ENCODE measurements around the gene FOXK2.

FOXK2 gene

DNA sequence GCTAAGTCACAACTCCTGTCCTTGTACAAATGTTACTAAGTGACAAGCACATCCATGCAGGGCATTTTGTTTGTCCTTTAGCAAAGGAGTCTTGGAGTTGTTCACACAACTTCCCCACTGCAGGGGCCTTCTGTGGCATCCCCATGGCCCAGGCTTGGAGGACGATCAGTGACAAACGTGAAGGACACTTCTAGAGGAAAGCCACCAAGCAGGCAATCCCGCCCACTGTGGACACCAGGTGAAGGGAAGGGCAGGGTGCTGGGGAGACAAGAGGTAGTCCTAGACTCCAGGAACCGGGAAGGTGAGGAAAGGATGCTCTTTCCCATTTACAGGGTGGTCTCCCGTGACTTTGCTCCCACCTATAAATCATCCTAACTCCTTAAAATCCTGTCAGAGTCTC is 124.6 kb downstream of the FOXK2 start:
- no peak for DNase-seq (ENCODE audit: low spot score)

DNA sequence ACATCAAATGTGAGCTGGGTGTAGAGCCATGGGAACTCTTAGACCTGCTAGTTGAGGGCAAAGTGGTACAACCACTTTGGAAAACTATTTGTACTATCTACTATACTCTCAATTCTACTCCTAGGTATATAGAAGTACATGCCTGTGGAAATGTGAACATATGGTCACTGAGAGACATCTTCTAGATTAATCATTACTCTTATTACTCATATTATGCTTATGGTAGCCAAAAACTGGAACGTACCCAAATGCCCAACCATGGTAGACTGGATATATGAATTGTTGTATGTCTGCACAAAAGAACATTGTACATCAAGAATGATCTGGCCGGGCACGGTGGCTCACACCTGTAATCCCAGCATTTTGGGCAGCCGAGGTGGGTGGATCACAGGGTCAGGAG is 126.0 kb downstream of the FOXK2 start:
- DNase-seq (ENCODE audit: low spot score) = no peak

- peak; percentile 24 for DNase-seq (ENCODE audit: low spot score)
Measured at GRCh38 chr17:82647593-82648164, 128.1 kb downstream of the FOXK2 start.

DNA sequence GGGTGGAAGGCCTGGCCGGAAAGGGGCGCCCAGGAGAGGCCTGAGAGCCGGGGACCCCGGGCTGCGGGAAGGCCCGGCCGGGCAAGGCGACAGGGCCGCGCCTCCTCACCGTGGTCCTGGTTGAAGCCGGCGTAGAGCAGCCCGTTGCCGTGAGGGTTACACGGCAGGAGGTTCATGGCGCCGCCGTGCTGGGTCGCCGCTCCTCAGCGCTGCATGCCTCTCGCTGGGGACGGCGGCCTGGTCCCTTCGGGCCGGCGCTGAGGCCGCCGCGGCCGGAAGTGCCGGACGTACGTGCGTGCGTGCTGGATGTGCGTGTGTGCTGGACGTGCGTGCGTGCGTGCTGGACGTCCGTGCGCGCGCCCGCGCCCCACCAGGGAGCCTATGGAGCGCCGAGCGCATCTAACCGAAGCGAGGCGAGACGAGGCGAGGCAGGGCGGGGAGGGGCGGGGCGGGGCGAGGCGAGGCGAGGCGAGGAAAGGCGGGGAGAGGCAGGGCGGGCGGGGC is 128.7 kb downstream of the FOXK2 start, which contains the start of gene WDR45B:
Gene WDR45B (minus strand): TSS at position 280 of the 504 bp plus-strand sequence. CDS start 104 bp downstream, at position 176.
- peak; percentile 89 for DNase-seq (ENCODE audit: low spot score)

DNA sequence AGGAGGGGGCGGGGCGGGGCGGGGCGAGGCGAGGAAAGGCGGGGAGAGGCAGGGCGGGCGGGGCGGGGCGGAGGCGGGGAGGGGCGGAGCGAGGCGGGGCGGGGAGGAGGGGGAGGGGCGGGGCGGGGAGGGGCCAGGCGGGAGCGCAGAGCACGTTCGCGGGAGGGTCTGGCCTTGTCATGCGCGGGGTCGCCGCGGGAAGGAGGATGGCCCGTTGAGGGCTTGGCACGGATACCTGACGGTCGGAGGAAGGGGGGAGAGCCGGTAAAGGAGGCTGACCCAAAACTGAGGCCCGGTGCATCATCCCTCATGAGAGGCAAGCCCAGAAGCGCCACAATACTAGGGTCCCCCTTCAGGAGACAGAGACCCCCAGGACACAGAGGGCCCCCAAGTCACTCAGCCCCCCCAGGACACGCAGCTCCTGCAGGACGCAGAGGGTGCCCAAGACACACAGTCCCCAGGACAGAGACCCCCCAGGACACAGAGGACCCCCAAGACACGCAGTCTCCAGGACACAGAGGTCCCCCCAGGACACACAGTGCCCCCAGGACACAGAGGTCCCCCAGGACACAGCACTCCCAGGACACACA is 129.3 kb downstream of the FOXK2 start:
- DNase-seq (ENCODE audit: low spot score) = no peak

DNA sequence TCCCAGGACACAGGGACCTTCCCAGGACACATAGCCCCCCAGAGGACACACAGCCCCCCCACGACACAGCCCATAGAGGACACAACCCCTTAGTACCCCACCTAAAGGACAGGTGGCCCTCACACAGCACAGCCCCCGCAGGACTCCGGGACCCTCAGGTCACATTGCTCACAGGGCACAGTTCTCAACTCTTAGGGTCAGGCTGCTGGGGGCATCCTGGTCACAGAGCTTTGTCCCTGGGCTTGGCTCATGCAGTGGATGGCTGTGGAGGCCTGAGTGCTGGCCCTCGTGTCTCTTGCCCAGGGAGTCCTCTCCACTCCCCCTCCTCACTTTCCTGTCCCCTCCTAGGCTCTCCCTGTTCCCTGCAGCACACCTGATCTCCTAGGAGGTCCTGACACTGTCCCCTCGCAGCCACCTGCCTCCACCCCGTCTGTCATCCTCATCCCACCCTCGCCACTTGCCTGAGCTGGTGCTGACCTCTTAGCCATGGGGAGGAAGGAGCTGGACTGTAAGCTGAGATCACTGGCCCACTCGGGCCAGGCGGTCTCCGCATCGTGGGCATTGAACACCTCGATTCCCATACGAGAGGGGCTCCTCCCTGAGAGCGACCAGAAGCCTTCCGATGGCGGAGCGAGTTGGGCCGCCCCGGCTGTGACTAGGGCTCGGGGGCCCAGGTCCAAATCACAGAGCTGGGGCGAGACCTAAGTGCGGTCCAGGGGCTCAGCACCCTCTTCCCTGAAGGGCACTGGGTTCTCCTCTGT is 130.1 kb downstream of the FOXK2 start:
- DNase-seq (ENCODE audit: low spot score) = no peak

GRCh38 chr17:82650723-82651122 is 131.2 kb downstream of the FOXK2 start:
- DNase-seq (ENCODE audit: low spot score) = no peak

GRCh38 chr17:82653651-82654528 is 134.4 kb downstream of the FOXK2 start:
- no peak for DNase-seq (ENCODE audit: low spot score)

All from CD4-positive, alpha-beta T cell treated with Interleukin-2 at 100 ng/mL for 4 hours (primary cell).